Endodermal cell (in vitro differentiated cells): ENCODE data around the gene COX19. TPM values are rescaled to one million over a fixed set of nuclear protein-coding genes. Genes with fewer than 3 reads are reported as not detected.

Experiments
- DNase-seq: peaks from one replicate; pipeline ENCODE4 v3.0.0-alpha.2; 2017
- H3K27ac ChIP-seq: 2 replicates; pipeline ENCODE4 v1.5.1; 2013; ENCODE audit warnings: mild to moderate bottlenecking, low read depth, low read length, moderate library complexity
- H3K27me3 ChIP-seq: 2 replicates; pipeline ENCODE4 v1.6.1; 2013; ENCODE audit warnings: mild to moderate bottlenecking, low read length, moderate library complexity; ENCODE audit not compliant: insufficient read depth, control insufficient read depth, poor library complexity, severe bottlenecking
- H3K36me3 ChIP-seq: 2 replicates; pipeline ENCODE4 v1.7.0; 2013; ENCODE audit warnings: mild to moderate bottlenecking, low read length, moderate library complexity; ENCODE audit not compliant: control insufficient read depth, insufficient read depth
- H3K4me1 ChIP-seq: one replicate; pipeline ENCODE4 v1.7.0; 2013; ENCODE audit warnings: low read length; ENCODE audit not compliant: control insufficient read depth, insufficient read depth
- H3K4me3 ChIP-seq: 2 replicates; pipeline ENCODE4 v1.5.1; 2013; ENCODE audit warnings: mild to moderate bottlenecking, low read length, moderate library complexity
- H3K9ac ChIP-seq: 2 replicates; pipeline ENCODE4 v1.6.1; 2013; ENCODE audit warnings: mild to moderate bottlenecking, low read length, moderate library complexity; ENCODE audit not compliant: poor library complexity, severe bottlenecking; ENCODE audit errors: extremely low read depth
- H3K9me3 ChIP-seq: 2 replicates; pipeline ENCODE4 v1.6.1; 2013; ENCODE audit warnings: mild to moderate bottlenecking, low read length, moderate library complexity; ENCODE audit not compliant: control insufficient read depth
- H3K27ac Mint-ChIP-seq: 2 replicates; pipeline ENCODE4 v1.8.0; 2020; ENCODE audit warnings: mixed read lengths
- H3K27me3 Mint-ChIP-seq: 2 replicates; pipeline ENCODE4 v1.8.0; 2021; ENCODE audit warnings: mild to moderate bottlenecking, mixed read lengths; ENCODE audit not compliant: insufficient read depth
- H3K36me3 Mint-ChIP-seq: 2 replicates; pipeline ENCODE4 v1.8.0; 2020; ENCODE audit warnings: low read depth, mixed read lengths
- H3K4me1 Mint-ChIP-seq: 2 replicates; pipeline ENCODE4 v1.8.0; 2020; ENCODE audit warnings: mixed read lengths
- H3K4me3 Mint-ChIP-seq: 2 replicates; pipeline ENCODE4 v1.8.0; 2020; ENCODE audit warnings: mild to moderate bottlenecking, moderate library complexity, mixed read lengths
- H3K9me3 Mint-ChIP-seq: 2 replicates; pipeline ENCODE4 v1.8.0; 2020; ENCODE audit warnings: mild to moderate bottlenecking, mixed read lengths
- WGBS, 2 experiments: methylation state at CpG; one replicate each; pipeline versions ENCODE4 v1.1.5 to v1.1.7; 2013; ENCODE audit warnings: missing lambda C conversion rate in 2 of 2, mixed read lengths in 1 of 2; ENCODE audit not compliant: insufficient coverage in 1 of 2, insufficient read length in 1 of 2; 5-methylcytosine and 5-hydroxymethylcytosine counted together
- total RNA-seq, 2 donors: library from RNA; stranded (reverse); fragmentation: NEBNext Ultra II Directional in 1 of 2; extraction: Animal tissue kit (Norgen Biotek cat#: 25700) in 1 of 2; gene quantifications; 2 replicates in 1 of 2; 3 replicates in 1 of 2; pipeline ENCODE4 v1.2.1, GENCODE V29; 2021
- TF ChIP-seq, protein P1 (sequence below): fragments of 200-600 bp; sonication (generic); conservative IDR thresholded peaks from 2 replicates; pipeline ENCODE4 v1.5.0; 2021; ENCODE audit warnings: antibody characterized with exemption, mild to moderate bottlenecking

The COX19 gene
- total RNA-seq, 2 donors from 2014 or later: 15.0 to 18.5 TPM

- Histone ChIP-seq H3K36me3 (peaks cover 36% of the 10 kb centered on the region), H3K27ac (no peak overlapping the region), H3K9ac (no peak overlapping the region), H3K27me3 (no peaks in the 10 kb centered on the region), H3K9me3 (no peaks in the 10 kb centered on the region), H3K4me1 (peaks cover 4% of the 10 kb centered on the region), H3K4me3 (no peak overlapping the region)
- H3K9me3 Mint-ChIP-seq: no peaks in the 10 kb centered on the region
- no peak overlapping the region for H3K27ac Mint-ChIP-seq
- no peaks in the 10 kb centered on the region for H3K27me3 Mint-ChIP-seq
- TF ChIP-seq, protein P1, sequence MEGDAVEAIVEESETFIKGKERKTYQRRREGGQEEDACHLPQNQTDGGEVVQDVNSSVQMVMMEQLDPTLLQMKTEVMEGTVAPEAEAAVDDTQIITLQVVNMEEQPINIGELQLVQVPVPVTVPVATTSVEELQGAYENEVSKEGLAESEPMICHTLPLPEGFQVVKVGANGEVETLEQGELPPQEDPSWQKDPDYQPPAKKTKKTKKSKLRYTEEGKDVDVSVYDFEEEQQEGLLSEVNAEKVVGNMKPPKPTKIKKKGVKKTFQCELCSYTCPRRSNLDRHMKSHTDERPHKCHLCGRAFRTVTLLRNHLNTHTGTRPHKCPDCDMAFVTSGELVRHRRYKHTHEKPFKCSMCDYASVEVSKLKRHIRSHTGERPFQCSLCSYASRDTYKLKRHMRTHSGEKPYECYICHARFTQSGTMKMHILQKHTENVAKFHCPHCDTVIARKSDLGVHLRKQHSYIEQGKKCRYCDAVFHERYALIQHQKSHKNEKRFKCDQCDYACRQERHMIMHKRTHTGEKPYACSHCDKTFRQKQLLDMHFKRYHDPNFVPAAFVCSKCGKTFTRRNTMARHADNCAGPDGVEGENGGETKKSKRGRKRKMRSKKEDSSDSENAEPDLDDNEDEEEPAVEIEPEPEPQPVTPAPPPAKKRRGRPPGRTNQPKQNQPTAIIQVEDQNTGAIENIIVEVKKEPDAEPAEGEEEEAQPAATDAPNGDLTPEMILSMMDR: no peak
- H3K36me3 Mint-ChIP-seq: peaks cover 28% of the 10 kb centered on the region
- H3K4me1 Mint-ChIP-seq: peaks cover 19% of the 10 kb centered on the region
- 96 to 98% methylated on average over 8 to 9 of the region's 9 CpGs for WGBS, 2 experiments
- DNase-seq: no peak
- no peak overlapping the region for H3K4me3 Mint-ChIP-seq
Observed at GRCh38 chr7:973312-973711, 2.0 kb downstream of the COX19 start.

GRCh38 chr7:972676-973309, 2.6 kb downstream of the COX19 start:
- TF ChIP-seq, protein P1: no peak
- H3K27me3 ChIP-seq: no peaks in the 10 kb centered on the region
- H3K27ac Mint-ChIP-seq: no peak overlapping the region
- H3K4me1 Mint-ChIP-seq: peaks cover 16% of the 10 kb centered on the region
- peaks cover 32% of the 10 kb centered on the region for H3K36me3 Mint-ChIP-seq
- WGBS, 2 experiments: 95 to 96% methylated on average over 8 to 10 of the region's 10 CpGs
- peaks cover 4% of the 10 kb centered on the region for H3K4me1 ChIP-seq
- H3K27me3 Mint-ChIP-seq: no peaks in the 10 kb centered on the region
- no peak for DNase-seq
- H3K9ac ChIP-seq: no peak overlapping the region
- no peak overlapping the region for H3K4me3 ChIP-seq
- no peak overlapping the region for H3K4me3 Mint-ChIP-seq
- H3K36me3 ChIP-seq: peaks cover 37% of the 10 kb centered on the region
- no peaks in the 10 kb centered on the region for H3K9me3 ChIP-seq
- H3K9me3 Mint-ChIP-seq: no peaks in the 10 kb centered on the region
- no peak overlapping the region for H3K27ac ChIP-seq

DNA sequence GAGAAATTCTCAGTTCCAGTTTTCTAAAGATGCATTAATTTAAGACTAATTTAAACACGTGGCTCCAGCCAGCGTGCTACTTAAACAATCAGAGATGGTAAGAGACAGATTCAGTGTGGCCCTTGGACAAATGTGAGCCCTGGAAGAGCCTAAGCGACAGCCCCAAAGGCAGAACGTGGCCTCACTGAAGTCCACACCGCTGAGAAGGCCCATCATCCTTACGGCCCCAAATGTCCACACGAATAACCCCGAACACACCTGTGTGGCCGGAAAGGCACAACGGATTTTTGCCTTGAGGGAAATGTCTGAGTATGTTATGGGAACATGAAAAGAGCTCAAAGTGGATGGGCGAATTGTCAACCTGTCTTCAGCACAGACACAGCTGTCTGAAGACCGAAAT, 3.2 kb downstream of the COX19 start:
- Mint-ChIP-seq H3K4me1 (peaks cover 11% of the 10 kb centered on the region), H3K9me3 (no peaks in the 10 kb centered on the region), H3K27me3 (no peaks in the 10 kb centered on the region), H3K4me3 (no peak overlapping the region), H3K36me3 (peaks cover 38% of the 10 kb centered on the region), H3K27ac (no peak overlapping the region)
- H3K9ac ChIP-seq: no peak overlapping the region
- DNase-seq: no peak
- H3K9me3 ChIP-seq: no peaks in the 10 kb centered on the region
- no peaks in the 10 kb centered on the region for H3K4me1 ChIP-seq
- 96 to 98% methylated on average over 10 to 12 of the region's 12 CpGs for WGBS, 2 experiments
- no peak overlapping the region for H3K27ac ChIP-seq
- no peak overlapping the region for H3K4me3 ChIP-seq
- H3K36me3 ChIP-seq: peaks cover 43% of the 10 kb centered on the region
- TF ChIP-seq, protein P1: no peak
- H3K27me3 ChIP-seq: no peaks in the 10 kb centered on the region
